Mesothelial cell of epicardium (in vitro differentiated cells): ENCODE data around the gene THSD4. TPM values are rescaled to one million over a fixed set of nuclear protein-coding genes. Genes with fewer than 3 reads are reported as not detected.
"Not testable (repeated sequence)": the region's sequence is repeated elsewhere in the genome, so short reads cannot be mapped to it uniquely, and the experiment has no call there.

Experiments used
- DNase-seq, 2 experiments: peaks; one replicate each; pipeline ENCODE4 v3.0.0; 2021; ENCODE audit warnings: low spot score in 2 of 2; ENCODE audit not compliant: unreplicated experiment in 2 of 2
- H3K27ac Mint-ChIP-seq: 2 replicates; pipeline ENCODE4 v1.8.0; 2021; ENCODE audit warnings: mixed read lengths
- H3K27me3 Mint-ChIP-seq: 2 replicates; pipeline ENCODE4 v1.8.0; 2021; ENCODE audit warnings: low read depth, mixed read lengths
- H3K36me3 Mint-ChIP-seq: 2 replicates; pipeline ENCODE4 v1.8.0; 2021; ENCODE audit warnings: mixed read lengths
- H3K4me1 Mint-ChIP-seq: 2 replicates; pipeline ENCODE4 v1.8.0; 2021; ENCODE audit warnings: mixed read lengths
- H3K4me3 Mint-ChIP-seq: 2 replicates; pipeline ENCODE4 v1.8.0; 2021; ENCODE audit warnings: mild to moderate bottlenecking, moderate library complexity, mixed read lengths
- H3K9me3 Mint-ChIP-seq: 2 replicates; pipeline ENCODE4 v1.8.0; 2021; ENCODE audit warnings: mixed read lengths
- CTCF ChIP-seq: fragments of 200-600 bp; sonication (generic); IDR thresholded peaks from one replicate; pipeline ENCODE4 v1.5.0; 2021; ENCODE audit warnings: antibody characterized with exemption; ENCODE audit not compliant: unreplicated experiment
- total RNA-seq: library from RNA; stranded (reverse); gene quantifications from 3 replicates; pipeline ENCODE4 v1.2.1, GENCODE V29; 2021

Gene THSD4
- total RNA-seq, 1 donor from 2014 or later: 93.9 TPM

- H3K27me3 Mint-ChIP-seq: no peaks in the 10 kb centered on the region
- TF ChIP-seq CTCF: no peak
- H3K4me3 Mint-ChIP-seq: no peak overlapping the region
- H3K27ac Mint-ChIP-seq: no peak overlapping the region
- no peak for DNase-seq
- peaks cover 19% of the 10 kb centered on the region for H3K9me3 Mint-ChIP-seq
- peaks cover 27% of the 10 kb centered on the region for H3K36me3 Mint-ChIP-seq
- H3K4me1 Mint-ChIP-seq: peaks cover 21% of the 10 kb centered on the region
Observed at GRCh38 chr15:71366926-71367325, 251.7 kb downstream of the THSD4 start.

GRCh38 chr15:71367737-71368136 is 252.5 kb downstream of the THSD4 start:
- not testable (repeated sequence) for H3K4me3 Mint-ChIP-seq, DNase-seq, H3K27me3 Mint-ChIP-seq, H3K27ac Mint-ChIP-seq
- H3K4me1 Mint-ChIP-seq: peaks cover 23% of the 10 kb centered on the region
- peaks cover 28% of the 10 kb centered on the region for H3K36me3 Mint-ChIP-seq
- H3K9me3 Mint-ChIP-seq: peaks cover 24% of the 10 kb centered on the region

GRCh38 chr15:71372769-71373168 is 257.5 kb downstream of the THSD4 start:
- peaks cover 30% of the 10 kb centered on the region for H3K36me3 Mint-ChIP-seq
- peaks cover 28% of the 10 kb centered on the region for H3K9me3 Mint-ChIP-seq
- peaks cover 24% of the 10 kb centered on the region for H3K4me1 Mint-ChIP-seq
- not testable (repeated sequence) for H3K27ac Mint-ChIP-seq, H3K4me3 Mint-ChIP-seq, DNase-seq, H3K27me3 Mint-ChIP-seq

- no peak for DNase-seq
- peaks cover 1% of the 10 kb centered on the region for H3K27me3 Mint-ChIP-seq
- peaks cover 24% of the 10 kb centered on the region for H3K4me1 Mint-ChIP-seq
- H3K9me3 Mint-ChIP-seq: peaks cover 28% of the 10 kb centered on the region
- peaks cover 30% of the 10 kb centered on the region for H3K36me3 Mint-ChIP-seq
- no peak for TF ChIP-seq CTCF
- H3K4me3 Mint-ChIP-seq: no peak overlapping the region
- no peak overlapping the region for H3K27ac Mint-ChIP-seq
Observed at GRCh38 chr15:71373917-71374316, 258.6 kb downstream of the THSD4 start.

GRCh38 chr15:71374607-71375352 is 259.5 kb downstream of the THSD4 start:
- peaks cover 26% of the 10 kb centered on the region for H3K9me3 Mint-ChIP-seq
- peaks cover 1% of the 10 kb centered on the region for H3K27me3 Mint-ChIP-seq
- peaks cover 24% of the 10 kb centered on the region for H3K4me1 Mint-ChIP-seq
- TF ChIP-seq CTCF: no peak
- no peak overlapping the region for H3K4me3 Mint-ChIP-seq
- peaks cover 29% of the 10 kb centered on the region for H3K36me3 Mint-ChIP-seq
- DNase-seq: no peak
- no peak overlapping the region for H3K27ac Mint-ChIP-seq

- Mint-ChIP-seq H3K4me1 (peaks cover 24% of the 10 kb centered on the region), H3K9me3 (peaks cover 15% of the 10 kb centered on the region), H3K27me3 (peaks cover 1% of the 10 kb centered on the region), H3K4me3 (no peak overlapping the region), H3K27ac (no peak overlapping the region), H3K36me3 (peaks cover 21% of the 10 kb centered on the region)
- no peak for DNase-seq
- no peak for TF ChIP-seq CTCF
Observed at GRCh38 chr15:71375934-71376333, 260.7 kb downstream of the THSD4 start.
